Activated naive CD8-positive, alpha-beta T cell treated with anti-CD3 and anti-CD28 coated beads, Interleukin-2, amount 50 U/mL, for 16 hours (primary cell): Measurements from ENCODE around the gene APOC1.
"Not testable (repeated sequence)": the region's sequence is repeated elsewhere in the genome, so short reads cannot be mapped to it uniquely, and the experiment has no call there.

ENCODE experiments used
- DNase-seq: peaks from one replicate; pipeline ENCODE4 v3.0.0-alpha.2; 2020; ENCODE audit warnings: low read depth, low spot score

Gene APOC1

DNA sequence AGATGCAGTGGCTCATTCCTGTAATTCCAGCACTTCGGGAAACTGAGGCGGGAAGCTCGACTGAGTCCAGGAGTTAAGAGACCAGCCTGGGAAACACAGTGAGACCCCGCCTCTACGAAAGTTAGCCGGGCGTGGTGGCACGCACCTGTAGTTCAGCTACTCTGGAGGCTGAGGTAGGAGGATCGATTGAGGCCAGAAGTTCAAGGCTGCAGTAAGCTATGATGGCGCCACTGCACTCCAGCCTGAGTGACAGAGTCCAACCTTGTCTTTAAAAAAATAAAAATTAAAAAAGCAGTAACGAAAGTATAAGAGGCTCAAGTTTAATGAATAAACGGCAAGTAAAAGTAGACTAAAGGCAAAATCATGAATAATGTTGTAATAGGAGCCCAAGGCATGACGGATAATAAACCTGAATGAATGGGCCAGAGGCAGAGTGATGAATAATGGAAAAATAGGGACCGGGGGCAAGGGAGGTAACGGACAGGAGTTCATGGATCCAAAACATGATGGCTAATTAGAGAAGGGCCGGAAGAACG lies 24.5 kb upstream of the APOC1 start:
- DNase-seq: no peak

DNA sequence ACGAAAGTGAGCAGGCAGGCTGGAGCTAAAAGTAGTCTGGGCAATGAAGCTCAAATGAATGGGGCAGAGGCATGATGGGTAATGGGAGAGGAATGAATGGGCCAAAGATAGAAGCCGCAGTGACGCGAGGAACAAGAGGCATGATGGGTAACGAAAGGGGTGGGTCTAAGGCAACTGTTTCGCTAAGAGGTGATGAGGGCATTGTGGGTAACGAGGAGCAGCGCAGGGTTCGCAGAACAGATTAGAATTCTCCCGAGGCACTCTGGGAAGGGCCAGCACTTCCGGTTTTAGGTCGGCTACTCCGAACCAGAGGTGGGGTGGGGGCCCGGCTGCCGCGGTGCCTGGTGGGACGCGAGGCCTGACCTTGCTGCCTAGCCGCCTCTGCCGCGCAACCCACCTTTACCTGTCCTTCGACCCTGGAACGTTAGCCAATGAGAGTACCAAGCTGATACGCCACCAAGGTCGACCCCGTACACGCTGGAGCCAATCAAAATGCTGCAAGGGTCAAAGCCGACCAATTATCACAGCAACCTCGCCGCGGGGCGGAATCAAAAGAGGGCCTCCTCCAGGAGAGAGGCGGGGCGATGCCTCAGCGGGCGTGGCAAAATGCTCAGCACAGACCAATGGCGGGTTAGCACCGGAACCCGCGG lies 23.9 kb upstream of the APOC1 start:
- DNase-seq: peak; percentile 100

DNA sequence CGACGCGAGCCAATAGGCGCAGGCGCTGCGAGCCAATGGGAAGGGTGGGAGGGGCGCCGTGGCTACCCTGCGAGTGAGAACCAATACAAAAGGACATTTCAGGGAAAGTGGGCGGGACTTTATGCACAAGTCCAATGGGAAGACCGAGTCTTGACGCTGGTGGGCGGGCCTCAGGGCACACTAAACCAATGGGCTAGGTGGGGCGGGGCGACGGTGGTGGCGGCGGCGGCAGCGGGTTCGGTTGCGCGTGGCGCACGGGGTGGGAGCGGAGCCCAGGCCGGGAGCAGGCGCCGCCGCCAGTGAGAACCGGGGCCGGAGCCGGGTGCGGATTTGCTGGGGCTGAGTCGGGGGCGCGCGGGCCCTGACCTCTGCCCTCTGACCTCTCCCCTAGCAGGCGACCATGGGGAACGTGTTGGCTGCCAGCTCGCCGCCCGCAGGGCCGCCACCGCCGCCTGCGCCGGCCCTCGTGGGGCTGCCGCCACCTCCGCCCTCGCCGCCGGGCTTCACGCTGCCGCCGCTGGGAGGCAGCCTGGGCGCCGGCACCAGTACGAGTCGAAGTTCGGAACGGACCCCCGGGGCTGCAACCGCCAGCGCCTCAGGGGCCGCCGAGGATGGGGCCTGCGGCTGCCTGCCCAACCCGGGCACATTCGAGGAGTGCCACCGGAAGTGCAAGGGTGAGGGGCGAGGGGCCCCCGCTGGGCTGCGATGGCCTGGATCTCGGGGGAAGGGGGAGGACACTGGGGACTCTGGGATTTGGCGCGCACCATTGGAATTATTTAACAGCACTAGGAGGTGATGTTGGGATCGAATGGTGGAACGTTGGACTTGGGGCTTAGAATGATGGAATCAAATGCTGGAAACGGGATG lies 23.2 kb upstream of the APOC1 start, which contains the start of gene TOMM40:
TSS of gene TOMM40 (plus strand) at position 239 of the 867 bp plus-strand sequence. CDS start at position 401, 162 bp downstream.
- no peak for DNase-seq

DNA sequence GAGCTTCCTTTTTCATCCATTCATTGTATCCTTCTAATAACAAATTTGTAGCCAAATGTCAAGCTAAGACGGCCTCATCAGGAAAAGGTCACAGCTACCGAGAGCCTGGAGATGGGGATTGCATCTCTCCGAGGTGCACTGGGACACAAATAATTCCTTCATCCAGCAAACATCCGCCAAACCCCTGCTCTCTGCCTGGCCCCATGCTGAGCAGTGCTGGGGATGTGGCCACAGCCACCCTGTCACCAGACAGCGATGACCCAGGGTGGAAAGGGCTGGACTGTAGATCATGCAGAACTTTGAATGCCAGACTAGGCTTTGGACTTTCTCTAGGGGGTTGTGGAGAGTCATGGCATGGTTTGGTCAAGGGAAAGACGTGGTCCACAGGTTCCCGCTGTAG lies 21.5 kb upstream of the APOC1 start:
- DNase-seq: no peak

DNA sequence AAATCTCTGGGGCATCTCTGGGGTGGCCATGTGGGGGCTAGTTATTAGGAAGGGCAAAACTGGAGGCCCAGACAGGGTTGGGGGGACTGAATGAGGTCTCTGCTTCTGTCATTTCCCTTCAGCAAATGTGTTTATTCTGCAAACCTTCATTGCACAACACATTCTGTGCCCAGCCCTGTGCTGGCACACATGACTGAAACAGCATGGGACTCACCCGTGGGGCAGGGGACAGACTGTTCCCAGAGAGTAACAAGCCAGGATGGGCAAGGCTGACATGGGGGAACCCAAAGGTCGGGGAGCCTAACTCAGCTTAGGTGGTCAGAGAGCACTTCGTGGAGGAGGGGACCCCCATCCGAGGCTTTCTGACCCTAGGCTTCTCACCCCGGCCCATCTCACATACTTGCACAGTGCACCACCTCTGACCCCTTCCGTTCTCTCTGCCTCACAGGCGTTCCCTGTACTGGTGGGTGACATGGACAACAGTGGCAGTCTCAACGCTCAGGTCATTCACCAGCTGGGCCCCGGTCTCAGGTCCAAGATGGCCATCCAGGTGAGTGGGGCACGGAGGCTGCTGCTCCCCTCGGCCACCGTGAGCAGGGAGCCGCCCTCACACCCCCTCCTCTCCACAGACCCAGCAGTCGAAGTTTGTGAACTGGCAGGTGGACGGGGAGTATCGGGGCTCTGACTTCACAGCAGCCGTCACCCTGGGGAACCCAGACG lies 20.9 kb upstream of the APOC1 start:
- DNase-seq: no peak

DNA sequence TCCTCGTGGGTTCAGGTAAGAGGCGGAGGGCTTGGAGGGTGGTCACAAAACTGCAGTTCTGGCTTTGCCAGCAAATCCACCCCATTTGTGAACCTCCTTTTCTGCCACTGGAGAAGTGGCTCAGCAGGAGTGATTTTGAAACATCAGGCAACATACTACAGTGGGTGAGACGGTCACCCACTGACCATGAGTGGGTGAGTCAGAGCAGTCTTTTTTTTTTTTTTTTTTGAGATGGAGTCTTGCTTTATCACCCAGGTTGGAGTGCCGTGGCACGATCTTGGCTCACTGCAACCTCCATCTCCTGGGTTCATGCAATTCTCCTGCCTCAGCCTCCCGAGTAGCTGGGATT lies 20.4 kb upstream of the APOC1 start:
- no peak for DNase-seq

DNA sequence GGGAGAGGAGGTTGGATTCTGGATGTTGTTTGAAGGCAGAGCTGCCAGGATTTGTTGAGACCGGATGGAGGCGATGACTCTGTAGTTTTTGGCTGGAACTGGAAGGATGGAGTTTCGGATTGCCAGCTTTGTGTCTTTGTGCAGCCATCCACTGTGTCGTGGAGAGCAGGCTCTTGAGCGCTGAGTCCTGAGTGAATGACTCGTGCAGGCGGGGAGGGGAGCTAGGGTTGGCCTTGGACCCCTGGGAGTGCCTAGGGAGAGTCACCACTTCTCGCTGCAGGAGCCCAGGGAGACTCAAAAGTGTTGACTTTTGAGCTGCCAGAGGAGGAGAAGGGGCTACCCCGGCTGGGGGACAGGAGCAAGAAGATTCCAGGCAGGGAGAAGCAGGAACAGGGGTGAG lies 19.5 kb upstream of the APOC1 start:
- DNase-seq: no peak

DNA sequence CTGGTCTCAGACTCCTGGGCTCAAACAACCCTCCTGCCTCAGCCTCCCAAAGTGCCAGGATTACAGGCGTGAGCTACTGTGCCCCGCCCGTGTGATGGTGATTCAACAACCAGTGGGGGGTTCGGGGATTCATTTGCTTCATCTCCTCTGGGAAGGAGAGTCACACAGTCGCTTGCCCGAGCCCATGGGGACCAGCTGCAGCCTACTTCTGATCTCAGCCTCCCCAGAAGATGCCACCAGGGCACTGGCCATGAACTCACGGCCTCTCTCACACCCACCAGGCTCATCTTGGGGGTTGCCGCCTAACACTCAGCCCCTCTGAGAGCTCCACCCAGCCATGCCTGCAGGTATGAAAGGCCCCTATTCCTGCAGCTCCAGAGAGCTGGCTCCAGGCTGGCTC lies 16.6 kb upstream of the APOC1 start:
- DNase-seq: no peak

DNA sequence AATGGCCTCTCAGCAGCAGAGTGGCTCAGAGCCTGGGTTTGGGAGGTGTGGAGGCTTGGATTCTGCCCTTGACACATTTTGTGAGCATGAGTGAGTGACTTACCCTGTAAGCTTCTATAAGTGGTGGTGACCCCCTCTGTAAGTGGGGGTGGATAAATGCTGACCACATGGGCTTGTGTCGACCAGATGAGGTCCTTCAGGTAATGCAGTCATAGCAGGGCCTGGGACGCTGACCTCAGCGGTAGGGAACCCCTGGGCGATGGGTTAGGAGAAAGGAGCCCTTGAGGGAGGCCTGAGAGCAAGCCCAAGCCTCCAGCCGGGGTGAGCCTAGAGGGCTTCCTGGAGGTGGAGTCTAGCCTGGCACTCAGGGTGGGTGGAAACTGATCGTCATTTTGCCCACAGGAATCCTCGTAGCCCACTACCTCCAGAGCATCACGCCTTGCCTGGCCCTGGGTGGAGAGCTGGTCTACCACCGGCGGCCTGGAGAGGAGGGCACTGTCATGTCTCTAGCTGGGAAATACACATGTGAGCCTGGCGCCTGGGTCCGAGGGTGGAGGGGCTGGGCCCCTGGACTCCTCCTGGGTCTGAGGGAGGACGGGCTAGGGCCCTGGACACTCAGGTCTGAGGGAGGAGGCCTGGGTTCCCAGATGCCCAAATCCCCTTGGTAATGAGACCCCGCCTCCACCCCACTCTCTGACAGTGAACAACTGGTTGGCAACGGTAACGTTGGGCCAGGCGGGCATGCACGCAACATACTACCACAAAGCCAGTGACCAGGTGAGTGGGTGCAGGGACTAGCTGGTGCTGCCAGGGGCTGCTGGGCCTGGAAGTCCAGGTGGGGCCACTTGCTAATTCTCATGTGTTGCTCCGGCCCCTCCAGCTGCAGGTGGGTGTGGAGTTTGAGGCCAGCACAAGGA lies 13.8 kb upstream of the APOC1 start:
- DNase-seq: no peak

DNA sequence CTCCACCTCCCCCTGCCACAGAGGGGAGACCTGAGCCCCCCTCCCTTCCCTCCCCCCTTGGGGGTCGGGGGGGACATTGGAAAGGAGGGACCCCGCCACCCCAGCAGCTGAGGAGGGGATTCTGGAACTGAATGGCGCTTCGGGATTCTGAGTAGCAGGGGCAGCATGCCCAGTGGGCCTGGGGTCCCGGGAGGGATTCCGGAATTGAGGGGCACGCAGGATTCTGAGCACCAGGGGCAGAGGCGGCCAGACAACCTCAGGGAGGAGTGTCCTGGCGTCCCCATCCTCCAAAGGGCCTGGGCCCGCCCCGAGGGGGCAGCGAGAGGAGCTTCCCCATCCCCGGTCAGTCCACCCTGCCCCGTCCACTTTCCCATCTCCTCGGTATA lies 11.2 kb upstream of the APOC1 start:
- DNase-seq: no peak

DNA sequence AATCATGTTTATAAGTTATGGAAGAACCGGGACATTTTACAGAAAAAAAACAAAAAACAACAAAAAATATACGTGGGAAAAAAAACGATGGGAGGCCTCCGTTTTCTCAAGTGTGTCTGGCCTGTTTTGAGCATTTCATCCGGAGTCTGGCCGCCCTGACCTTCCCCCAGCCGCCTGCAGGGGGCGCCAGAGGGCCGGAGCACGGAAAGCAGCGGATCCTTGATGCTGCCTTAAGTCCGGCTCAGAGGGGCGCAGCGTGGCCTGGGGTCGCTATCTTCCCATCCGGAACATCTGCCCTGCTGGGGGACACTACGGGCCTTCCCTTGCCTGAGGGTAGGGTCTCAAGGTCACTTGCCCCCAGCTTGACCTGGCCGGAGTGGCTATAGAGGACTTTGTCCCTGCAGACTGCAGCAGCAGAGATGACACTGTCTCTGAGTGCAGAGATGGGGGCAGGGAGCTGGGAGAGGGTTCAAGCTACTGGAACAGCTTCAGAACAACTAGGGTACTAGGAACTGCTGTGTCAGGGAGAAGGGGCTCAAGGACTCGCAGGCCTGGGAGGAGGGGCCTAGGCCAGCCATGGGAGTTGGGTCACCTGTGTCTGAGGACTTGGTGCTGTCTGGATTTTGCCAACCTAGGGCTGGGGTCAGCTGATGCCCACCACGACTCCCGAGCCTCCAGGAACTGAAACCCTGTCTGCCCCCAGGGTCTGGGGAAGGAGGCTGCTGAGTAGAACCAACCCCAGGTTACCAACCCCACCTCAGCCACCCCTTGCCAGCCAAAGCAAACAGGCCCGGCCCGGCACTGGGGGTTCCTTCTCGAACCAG lies 10.6 kb upstream of the APOC1 start:
- DNase-seq: peak; percentile 56

DNA sequence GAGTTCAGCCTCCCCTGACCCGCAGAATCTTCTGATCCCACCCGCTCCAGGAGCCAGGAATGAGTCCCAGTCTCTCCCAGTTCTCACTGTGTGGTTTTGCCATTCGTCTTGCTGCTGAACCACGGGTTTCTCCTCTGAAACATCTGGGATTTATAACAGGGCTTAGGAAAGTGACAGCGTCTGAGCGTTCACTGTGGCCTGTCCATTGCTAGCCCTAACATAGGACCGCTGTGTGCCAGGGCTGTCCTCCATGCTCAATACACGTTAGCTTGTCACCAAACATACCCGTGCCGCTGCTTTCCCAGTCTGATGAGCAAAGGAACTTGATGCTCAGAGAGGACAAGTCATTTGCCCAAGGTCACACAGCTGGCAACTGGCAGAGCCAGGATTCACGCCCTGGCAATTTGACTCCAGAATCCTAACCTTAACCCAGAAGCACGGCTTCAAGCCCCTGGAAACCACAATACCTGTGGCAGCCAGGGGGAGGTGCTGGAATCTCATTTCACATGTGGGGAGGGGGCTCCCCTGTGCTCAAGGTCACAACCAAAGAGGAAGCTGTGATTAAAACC lies 9.9 kb upstream of the APOC1 start:
- DNase-seq: no peak

DNA sequence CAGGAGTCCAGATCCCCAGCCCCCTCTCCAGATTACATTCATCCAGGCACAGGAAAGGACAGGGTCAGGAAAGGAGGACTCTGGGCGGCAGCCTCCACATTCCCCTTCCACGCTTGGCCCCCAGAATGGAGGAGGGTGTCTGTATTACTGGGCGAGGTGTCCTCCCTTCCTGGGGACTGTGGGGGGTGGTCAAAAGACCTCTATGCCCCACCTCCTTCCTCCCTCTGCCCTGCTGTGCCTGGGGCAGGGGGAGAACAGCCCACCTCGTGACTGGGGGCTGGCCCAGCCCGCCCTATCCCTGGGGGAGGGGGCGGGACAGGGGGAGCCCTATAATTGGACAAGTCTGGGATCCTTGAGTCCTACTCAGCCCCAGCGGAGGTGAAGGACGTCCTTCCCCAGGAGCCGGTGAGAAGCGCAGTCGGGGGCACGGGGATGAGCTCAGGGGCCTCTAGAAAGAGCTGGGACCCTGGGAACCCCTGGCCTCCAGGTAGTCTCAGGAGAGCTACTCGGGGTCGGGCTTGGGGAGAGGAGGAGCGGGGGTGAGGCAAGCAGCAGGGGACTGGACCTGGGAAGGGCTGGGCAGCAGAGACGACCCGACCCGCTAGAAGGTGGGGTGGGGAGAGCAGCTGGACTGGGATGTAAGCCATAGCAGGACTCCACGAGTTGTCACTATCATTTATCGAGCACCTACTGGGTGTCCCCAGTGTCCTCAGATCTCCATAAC lies 8.8 kb upstream of the APOC1 start, which contains the start of gene APOE:
TSS of gene APOE (plus strand) at position 360 of the 724 bp plus-strand sequence. CDS start 829 bp downstream, outside the sequence.
- DNase-seq: no peak

DNA sequence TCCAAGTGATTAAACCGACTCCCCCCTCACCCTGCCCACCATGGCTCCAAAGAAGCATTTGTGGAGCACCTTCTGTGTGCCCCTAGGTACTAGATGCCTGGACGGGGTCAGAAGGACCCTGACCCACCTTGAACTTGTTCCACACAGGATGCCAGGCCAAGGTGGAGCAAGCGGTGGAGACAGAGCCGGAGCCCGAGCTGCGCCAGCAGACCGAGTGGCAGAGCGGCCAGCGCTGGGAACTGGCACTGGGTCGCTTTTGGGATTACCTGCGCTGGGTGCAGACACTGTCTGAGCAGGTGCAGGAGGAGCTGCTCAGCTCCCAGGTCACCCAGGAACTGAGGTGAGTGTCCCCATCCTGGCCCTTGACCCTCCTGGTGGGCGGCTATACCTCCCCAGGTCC lies 6.8 kb upstream of the APOC1 start:
- no peak for DNase-seq

DNA sequence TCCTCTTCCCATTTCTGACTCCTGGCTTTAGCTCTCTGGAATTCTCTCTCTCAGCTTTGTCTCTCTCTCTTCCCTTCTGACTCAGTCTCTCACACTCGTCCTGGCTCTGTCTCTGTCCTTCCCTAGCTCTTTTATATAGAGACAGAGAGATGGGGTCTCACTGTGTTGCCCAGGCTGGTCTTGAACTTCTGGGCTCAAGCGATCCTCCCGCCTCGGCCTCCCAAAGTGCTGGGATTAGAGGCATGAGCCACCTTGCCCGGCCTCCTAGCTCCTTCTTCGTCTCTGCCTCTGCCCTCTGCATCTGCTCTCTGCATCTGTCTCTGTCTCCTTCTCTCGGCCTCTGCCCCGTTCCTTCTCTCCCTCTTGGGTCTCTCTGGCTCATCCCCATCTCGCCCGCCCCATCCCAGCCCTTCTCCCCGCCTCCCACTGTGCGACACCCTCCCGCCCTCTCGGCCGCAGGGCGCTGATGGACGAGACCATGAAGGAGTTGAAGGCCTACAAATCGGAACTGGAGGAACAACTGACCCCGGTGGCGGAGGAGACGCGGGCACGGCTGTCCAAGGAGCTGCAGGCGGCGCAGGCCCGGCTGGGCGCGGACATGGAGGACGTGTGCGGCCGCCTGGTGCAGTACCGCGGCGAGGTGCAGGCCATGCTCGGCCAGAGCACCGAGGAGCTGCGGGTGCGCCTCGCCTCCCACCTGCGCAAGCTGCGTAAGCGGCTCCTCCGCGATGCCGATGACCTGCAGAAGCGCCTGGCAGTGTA lies 6.2 kb upstream of the APOC1 start:
- no peak for DNase-seq

DNA sequence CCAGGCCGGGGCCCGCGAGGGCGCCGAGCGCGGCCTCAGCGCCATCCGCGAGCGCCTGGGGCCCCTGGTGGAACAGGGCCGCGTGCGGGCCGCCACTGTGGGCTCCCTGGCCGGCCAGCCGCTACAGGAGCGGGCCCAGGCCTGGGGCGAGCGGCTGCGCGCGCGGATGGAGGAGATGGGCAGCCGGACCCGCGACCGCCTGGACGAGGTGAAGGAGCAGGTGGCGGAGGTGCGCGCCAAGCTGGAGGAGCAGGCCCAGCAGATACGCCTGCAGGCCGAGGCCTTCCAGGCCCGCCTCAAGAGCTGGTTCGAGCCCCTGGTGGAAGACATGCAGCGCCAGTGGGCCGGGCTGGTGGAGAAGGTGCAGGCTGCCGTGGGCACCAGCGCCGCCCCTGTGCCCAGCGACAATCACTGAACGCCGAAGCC lies 5.6 kb upstream of the APOC1 start:
- DNase-seq: no peak

DNA sequence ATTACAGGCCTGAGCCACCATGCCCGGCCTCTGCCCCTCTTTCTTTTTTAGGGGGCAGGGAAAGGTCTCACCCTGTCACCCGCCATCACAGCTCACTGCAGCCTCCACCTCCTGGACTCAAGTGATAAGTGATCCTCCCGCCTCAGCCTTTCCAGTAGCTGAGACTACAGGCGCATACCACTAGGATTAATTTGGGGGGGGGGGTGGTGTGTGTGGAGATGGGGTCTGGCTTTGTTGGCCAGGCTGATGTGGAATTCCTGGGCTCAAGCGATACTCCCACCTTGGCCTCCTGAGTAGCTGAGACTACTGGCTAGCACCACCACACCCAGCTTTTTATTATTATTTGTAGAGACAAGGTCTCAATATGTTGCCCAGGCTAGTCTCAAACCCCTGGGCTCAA lies 4.6 kb upstream of the APOC1 start:
- DNase-seq: no peak

DNA sequence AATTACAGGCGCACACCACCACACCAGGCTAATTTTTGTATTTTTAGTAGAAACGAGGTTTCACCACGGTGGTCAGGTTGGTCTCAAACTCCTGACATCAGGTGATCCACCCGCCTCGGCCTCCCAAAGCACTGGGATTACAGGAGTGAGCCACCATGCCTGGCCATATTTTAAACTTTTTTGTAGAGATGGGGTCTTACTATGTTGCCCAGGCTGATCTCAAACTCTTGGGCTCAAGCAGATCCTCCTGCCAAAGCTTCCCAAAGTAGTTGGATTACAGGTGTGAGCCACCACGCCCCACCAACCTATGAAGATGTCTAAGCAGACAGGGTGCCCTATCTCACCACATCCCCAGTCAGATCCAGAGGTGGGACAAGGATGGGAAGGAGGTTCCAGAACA lies 2.5 kb upstream of the APOC1 start:
- not testable (repeated sequence) for DNase-seq
